GM18861 (cell line): ENCODE measurements around the gene MAD1L1.

ENCODE experiments used
- ATAC-seq: cut with Tn5 transposase; IDR thresholded peaks from one replicate; pipeline ENCODE4 v1.9.1; 2021; ENCODE audit not compliant: unreplicated experiment

MAD1L1 gene

GRCh38 chr7:2219136-2219535, 13.6 kb downstream of the MAD1L1 start:
- ATAC-seq: no peak

DNA sequence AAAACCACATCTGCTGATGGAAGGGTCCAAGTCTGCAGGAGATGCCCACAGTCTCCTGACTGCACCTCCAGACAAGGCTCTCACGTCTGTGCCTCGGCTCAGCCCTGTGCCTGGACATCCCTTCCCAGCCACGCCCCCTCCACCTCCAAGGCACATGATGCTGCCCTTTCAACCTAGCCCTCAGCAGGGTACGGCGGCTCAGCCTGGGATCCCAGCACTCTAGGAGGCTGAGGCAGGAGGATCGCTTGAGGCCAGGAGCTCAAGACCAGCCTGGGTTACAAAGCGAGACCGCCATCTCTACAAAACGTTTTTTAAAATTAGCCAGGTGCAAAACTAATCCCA, 14.3 kb downstream of the MAD1L1 start:
- ATAC-seq: no peak

- no peak for ATAC-seq
Observed at GRCh38 chr7:2217716-2218443, 14.9 kb downstream of the MAD1L1 start.

GRCh38 chr7:2217206-2217605, 15.5 kb downstream of the MAD1L1 start:
- ATAC-seq: no peak

GRCh38 chr7:2215851-2216250, 16.9 kb downstream of the MAD1L1 start:
- ATAC-seq: no peak

GRCh38 chr7:2214636-2215035, 18.1 kb downstream of the MAD1L1 start:
- no peak for ATAC-seq

- ATAC-seq: no peak
Observed at GRCh38 chr7:2213551-2214215, 19.1 kb downstream of the MAD1L1 start.

DNA sequence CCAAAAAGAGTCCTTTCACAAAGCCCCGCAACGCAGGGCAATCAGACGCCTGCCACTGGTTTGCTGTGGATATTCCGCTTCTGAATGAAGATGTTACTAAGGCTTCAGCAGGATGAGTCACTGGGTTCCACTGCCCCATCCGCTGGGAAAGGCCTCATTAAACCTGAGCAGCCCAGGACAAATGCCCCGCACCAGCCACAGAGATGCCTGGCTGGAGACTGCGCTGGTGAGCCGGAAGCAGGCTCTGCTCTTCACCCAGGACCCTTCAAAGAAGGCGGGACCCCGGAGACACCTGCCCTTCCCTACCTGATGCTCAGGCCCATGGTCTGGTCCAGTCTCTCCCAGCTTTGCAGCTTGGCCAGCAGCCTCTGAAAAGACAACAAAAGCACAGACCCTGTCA, 19.8 kb downstream of the MAD1L1 start:
- ATAC-seq: no peak

- ATAC-seq: no peak
Observed at GRCh38 chr7:2211926-2212325, 20.8 kb downstream of the MAD1L1 start.

GRCh38 chr7:2211259-2211880, 21.4 kb downstream of the MAD1L1 start:
- no peak for ATAC-seq

DNA sequence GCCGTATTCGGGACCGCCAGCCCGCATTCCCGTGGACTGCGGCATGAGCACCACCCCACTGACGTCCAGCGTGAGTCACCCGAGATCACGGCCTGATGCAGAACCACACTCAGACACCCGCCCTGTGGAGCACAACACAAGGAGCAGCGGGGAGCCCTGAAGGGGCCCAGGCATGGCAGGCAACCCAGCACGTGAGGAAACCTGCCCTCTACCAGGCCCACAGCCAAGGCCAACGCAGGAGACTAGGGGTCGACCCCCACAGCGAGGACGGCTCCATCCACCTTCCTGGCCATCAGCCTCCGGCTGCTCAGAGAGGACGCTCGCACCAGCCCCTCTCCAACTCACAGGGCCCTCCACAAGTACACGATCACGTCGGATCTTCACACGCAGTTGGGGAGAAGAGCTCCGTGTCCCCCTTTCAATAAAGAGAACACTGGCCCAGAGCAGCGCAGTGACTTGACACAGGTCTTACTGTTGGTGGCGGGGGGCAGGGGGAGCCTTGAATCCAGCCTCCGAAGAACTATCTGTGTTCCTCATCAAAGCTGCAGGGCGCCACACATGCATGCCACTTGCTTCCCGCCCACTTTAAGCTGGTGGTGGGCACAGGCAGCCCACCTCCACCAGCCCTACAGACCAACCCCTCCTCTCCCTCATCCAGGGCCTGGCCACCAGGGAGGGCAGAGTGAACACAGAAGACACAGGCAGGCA, 22.0 kb downstream of the MAD1L1 start:
- no peak for ATAC-seq

DNA sequence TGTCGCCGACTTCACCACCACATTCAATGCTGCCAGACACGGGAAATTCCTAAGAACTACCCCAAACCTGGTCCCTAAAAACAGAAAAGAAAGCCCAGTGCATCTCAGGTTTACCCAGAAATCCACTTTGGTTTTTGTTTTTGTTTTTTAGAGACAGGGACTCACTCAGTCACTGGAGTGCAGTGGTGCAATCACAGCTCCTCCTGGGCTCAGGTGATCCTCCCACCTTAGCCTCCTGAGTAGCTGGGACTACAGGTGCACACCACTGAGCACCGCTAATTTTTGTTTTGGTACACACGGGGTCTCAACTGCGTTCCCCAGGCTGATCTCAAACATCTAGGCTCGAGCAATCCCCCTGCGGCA, 22.8 kb downstream of the MAD1L1 start:
- no peak for ATAC-seq

- peak; percentile 38 for ATAC-seq
Observed at GRCh38 chr7:2209146-2209960, 23.4 kb downstream of the MAD1L1 start.

DNA sequence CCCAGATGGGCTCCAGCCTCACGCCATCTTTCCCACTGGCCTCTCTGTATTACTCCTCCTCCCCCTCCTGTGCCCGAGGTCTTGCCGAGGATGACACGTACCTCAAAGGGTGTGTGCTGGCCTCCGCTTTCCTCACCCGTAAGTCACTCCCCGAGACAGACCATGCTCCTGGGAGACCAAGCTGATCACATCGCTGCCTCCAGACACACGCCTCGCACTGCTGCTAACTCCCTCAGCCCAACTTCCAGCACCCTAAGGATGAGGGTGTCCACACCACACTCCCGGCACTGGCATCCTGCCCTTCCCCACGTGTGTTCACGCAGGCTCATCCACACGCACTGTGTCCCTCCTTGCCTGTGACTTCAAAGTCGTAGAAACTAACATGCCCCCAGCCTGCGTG, 24.0 kb downstream of the MAD1L1 start:
- no peak for ATAC-seq

GRCh38 chr7:2205036-2205780, 27.5 kb downstream of the MAD1L1 start:
- ATAC-seq: no peak

GRCh38 chr7:2204446-2204845, 28.3 kb downstream of the MAD1L1 start:
- ATAC-seq: no peak

DNA sequence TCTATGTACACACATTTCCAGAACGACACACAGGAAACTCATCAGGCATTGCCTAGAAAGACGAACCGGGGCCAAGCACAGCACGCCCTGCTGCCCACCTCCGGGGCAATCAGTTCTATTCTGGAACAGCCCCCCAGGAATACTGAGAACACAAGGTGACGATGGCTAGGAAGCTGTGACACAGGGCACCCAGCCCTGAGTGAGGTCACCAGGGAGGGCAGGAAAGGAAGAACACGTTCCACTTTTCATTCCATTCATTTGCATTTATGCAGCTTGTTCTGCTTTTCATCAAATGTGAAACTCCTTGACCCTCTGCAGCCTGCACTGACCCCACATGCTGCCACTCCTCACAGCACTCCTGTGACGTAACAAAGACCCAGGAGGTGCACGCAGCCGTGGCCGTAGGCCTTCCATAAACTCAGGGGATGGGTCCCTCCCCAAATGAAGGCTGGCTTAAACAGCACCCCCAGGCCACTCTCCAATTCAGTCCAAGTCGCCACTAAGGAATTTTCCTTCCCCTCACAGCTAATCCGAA, 28.9 kb downstream of the MAD1L1 start:
- no peak for ATAC-seq

- ATAC-seq: no peak
Observed at GRCh38 chr7:2202901-2203765, 29.6 kb downstream of the MAD1L1 start.

- ATAC-seq: no peak
Observed at GRCh38 chr7:2202361-2202761, 30.4 kb downstream of the MAD1L1 start.
